SH-SY5Y (cell line): Measurements from ENCODE around the gene CDKL4.

Experiments
- GATA2 ChIP-seq: IDR thresholded peaks from 2 replicates; pipeline ENCODE4 v1.6.1; 2011; ENCODE audit warnings: mild to moderate bottlenecking, low read depth, low read length
- GATA3 ChIP-seq: IDR thresholded peaks from 2 replicates; pipeline ENCODE4 v1.6.1; 2011; ENCODE audit warnings: low read depth, mild to moderate bottlenecking, low read length, moderate library complexity

GRCh38 chr2:39142904-39143605, 100.7 kb downstream of the CDKL4 start:
- TF ChIP-seq GATA2: no peak
- no peak for TF ChIP-seq GATA3
